Mesendoderm (in vitro differentiated cells): ENCODE data around the gene EGFLAM.

Experiments used
- DNase-seq: peaks from one replicate; pipeline ENCODE4 v3.0.0; 2013
- H2AK5ac ChIP-seq: 2 replicates; pipeline ENCODE4 v1.6.1; 2013; ENCODE audit warnings: low read length, inconsistent platforms
- H2BK120ac ChIP-seq: 2 replicates; pipeline ENCODE4 v1.6.1; 2013; ENCODE audit warnings: low read depth, mild to moderate bottlenecking, low read length, moderate library complexity, mixed read lengths
- H2BK15ac ChIP-seq: replicated peaks from 2 replicates; pipeline ENCODE4 v1.6.1; 2013; ENCODE audit warnings: low read depth, mild to moderate bottlenecking, moderate library complexity
- H2BK5ac ChIP-seq: 2 replicates; pipeline ENCODE4 v1.6.1; 2013; ENCODE audit warnings: low read length, inconsistent platforms
- H3K18ac ChIP-seq: 2 replicates; pipeline ENCODE4 v1.6.1; 2013; ENCODE audit warnings: mild to moderate bottlenecking, low read length, mixed read lengths
- H3K23ac ChIP-seq: one replicate; pipeline ENCODE4 v1.6.1; 2013; ENCODE audit warnings: low read length
- H3K27ac ChIP-seq: 2 replicates; pipeline ENCODE4 v1.5.1; 2013; ENCODE audit warnings: low read depth, mild to moderate bottlenecking, inconsistent platforms, low read length, moderate library complexity
- H3K27me3 ChIP-seq: 2 replicates; pipeline ENCODE4 v1.6.1; 2013; ENCODE audit warnings: low read length, control low read depth, mild to moderate bottlenecking, inconsistent platforms; ENCODE audit not compliant: insufficient read depth, poor library complexity
- H3K36me3 ChIP-seq: 2 replicates; pipeline ENCODE4 v1.6.1; 2013; ENCODE audit warnings: low read length, inconsistent platforms; ENCODE audit not compliant: control insufficient read depth, insufficient read depth
- H3K4ac ChIP-seq: one replicate; pipeline ENCODE4 v1.6.1; 2013; ENCODE audit warnings: low read depth, mild to moderate bottlenecking, low read length, moderate library complexity
- H3K4me1 ChIP-seq: 2 replicates; pipeline ENCODE4 v1.6.1; 2013; ENCODE audit warnings: low read depth, low read length, inconsistent platforms; ENCODE audit not compliant: control insufficient read depth
- H3K4me2 ChIP-seq: 2 replicates; pipeline ENCODE4 v1.6.1; 2013; ENCODE audit warnings: low read length
- H3K4me3 ChIP-seq: 2 replicates; pipeline ENCODE4 v1.5.1; 2013; ENCODE audit warnings: mild to moderate bottlenecking, low read length
- H3K56ac ChIP-seq: one replicate; pipeline ENCODE4 v1.6.1; 2013; ENCODE audit warnings: low read length
- H3K79me1 ChIP-seq: 2 replicates; pipeline ENCODE4 v1.6.1; 2013; ENCODE audit warnings: low read length, inconsistent platforms
- H3K79me2 ChIP-seq: 2 replicates; pipeline ENCODE4 v1.6.1; 2013; ENCODE audit warnings: mild to moderate bottlenecking, low read length; ENCODE audit not compliant: control insufficient read depth, insufficient read depth
- H3K9ac ChIP-seq: 2 replicates; pipeline ENCODE4 v1.6.1; 2013; ENCODE audit warnings: low read length, inconsistent platforms
- H4K5ac ChIP-seq: one replicate; pipeline ENCODE4 v1.6.1; 2013; ENCODE audit warnings: low read length
- H4K8ac ChIP-seq: one replicate; pipeline ENCODE4 v1.6.1; 2013; ENCODE audit warnings: low read depth, mild to moderate bottlenecking, control low read depth, low read length, moderate library complexity
- WGBS: extraction: QIAGEN DNeasy Blood & Tissue Kit; methylation state at CpG from one replicate; pipeline ENCODE4 v1.1.7; 2013; ENCODE audit warnings: low lambda C conversion rate, missing lambda C conversion rate; ENCODE audit not compliant: insufficient coverage; ENCODE audit errors: extremely low coverage; 5-methylcytosine and 5-hydroxymethylcytosine counted together

Gene EGFLAM

DNA sequence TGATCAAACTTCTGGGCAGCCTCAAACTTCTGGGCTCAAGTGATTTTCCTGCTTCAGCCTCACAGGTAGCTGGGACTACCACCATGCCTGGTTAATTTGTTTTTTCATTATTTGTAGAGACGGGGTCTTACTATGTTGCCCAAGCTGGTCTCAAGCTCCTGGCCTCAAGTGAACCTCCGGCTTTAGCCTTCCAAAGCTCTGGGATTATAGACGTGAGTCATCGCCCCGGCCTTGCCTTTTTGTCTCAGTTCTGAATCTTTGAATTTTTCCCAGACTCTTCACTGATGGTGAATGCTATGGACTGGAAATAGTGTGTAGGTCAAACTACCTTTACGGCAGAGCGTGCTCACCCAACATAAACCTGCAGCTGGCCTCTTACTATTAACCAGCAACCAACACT is 32.3 kb upstream of the EGFLAM start:
- no CpG with 5 or more reads among the region's 7 CpGs for WGBS

GRCh38 chr5:38228914-38229313 is 29.4 kb upstream of the EGFLAM start:
- no peaks in the 10 kb centered on the region for H3K79me1 ChIP-seq
- no peak overlapping the region for H2AK5ac ChIP-seq
- no peak overlapping the region for H3K56ac ChIP-seq
- H3K79me2 ChIP-seq, result no peaks in the 10 kb centered on the region
- H3K4me2 ChIP-seq, result no peak overlapping the region
- H3K23ac ChIP-seq, result no peak overlapping the region
- no peak overlapping the region for H3K4ac ChIP-seq
- H3K4me3 ChIP-seq, result no peak overlapping the region
- H4K5ac ChIP-seq, result no peak overlapping the region
- H2BK120ac ChIP-seq, result no peak overlapping the region
- H2BK15ac ChIP-seq, result no peak overlapping the region
- no peak overlapping the region for H3K9ac ChIP-seq
- H2BK5ac ChIP-seq, result no peak overlapping the region
- H3K27me3 ChIP-seq, result no peaks in the 10 kb centered on the region
- no CpG with 5 or more reads among the region's 6 CpGs for WGBS
- no peak overlapping the region for H3K18ac ChIP-seq
- no peak overlapping the region for H4K8ac ChIP-seq
- H3K36me3 ChIP-seq, result no peaks in the 10 kb centered on the region
- DNase-seq, result no peak
- no peak overlapping the region for H3K27ac ChIP-seq
- no peaks in the 10 kb centered on the region for H3K4me1 ChIP-seq

More for the DNA sequence above, 32.3 kb upstream of the EGFLAM start:
- Histone ChIP-seq H3K9ac (no peak overlapping the region), H2BK120ac (no peak overlapping the region), H3K4me3 (no peak overlapping the region), H2AK5ac (no peak overlapping the region), H3K27me3 (no peaks in the 10 kb centered on the region), H4K8ac (no peak overlapping the region), H3K27ac (no peak overlapping the region), H3K4ac (no peak overlapping the region), H3K79me2 (no peaks in the 10 kb centered on the region), H3K79me1 (no peaks in the 10 kb centered on the region), H3K56ac (no peak overlapping the region), H3K18ac (no peak overlapping the region), H3K23ac (no peak overlapping the region), H2BK15ac (no peak overlapping the region), H2BK5ac (no peak overlapping the region), H3K4me1 (no peaks in the 10 kb centered on the region), H3K36me3 (no peaks in the 10 kb centered on the region), H4K5ac (no peak overlapping the region), H3K4me2 (no peak overlapping the region)
- DNase-seq, result no peak

GRCh38 chr5:38234737-38235136 is 23.6 kb upstream of the EGFLAM start:
- Histone ChIP-seq H2BK15ac (no peak overlapping the region), H3K56ac (no peak overlapping the region), H3K23ac (no peak overlapping the region), H4K5ac (no peak overlapping the region), H2AK5ac (no peak overlapping the region), H3K36me3 (no peaks in the 10 kb centered on the region), H3K9ac (no peak overlapping the region), H3K4me3 (no peak overlapping the region), H3K79me2 (no peaks in the 10 kb centered on the region), H3K27me3 (no peaks in the 10 kb centered on the region), H3K27ac (no peak overlapping the region), H3K4ac (no peak overlapping the region), H3K79me1 (no peaks in the 10 kb centered on the region), H3K18ac (no peak overlapping the region), H3K4me1 (no peaks in the 10 kb centered on the region), H2BK5ac (no peak overlapping the region), H2BK120ac (no peak overlapping the region), H3K4me2 (no peak overlapping the region), H4K8ac (no peak overlapping the region)
- WGBS, result no CpG with 5 or more reads among the region's 4 CpGs
- DNase-seq, result no peak

GRCh38 chr5:38237681-38238080 is 20.7 kb upstream of the EGFLAM start:
- Histone ChIP-seq H3K4me2 (no peak overlapping the region), H3K79me1 (no peaks in the 10 kb centered on the region), H4K8ac (no peak overlapping the region), H3K9ac (no peak overlapping the region), H2AK5ac (no peak overlapping the region), H2BK120ac (no peak overlapping the region), H3K36me3 (no peaks in the 10 kb centered on the region), H3K27me3 (no peaks in the 10 kb centered on the region), H3K56ac (no peak overlapping the region), H3K79me2 (no peaks in the 10 kb centered on the region), H2BK5ac (no peak overlapping the region), H3K27ac (no peak overlapping the region), H3K18ac (no peak overlapping the region), H3K4me1 (no peaks in the 10 kb centered on the region), H3K23ac (no peak overlapping the region), H4K5ac (no peak overlapping the region), H3K4me3 (no peak overlapping the region), H3K4ac (no peak overlapping the region), H2BK15ac (no peak overlapping the region)
- no CpG with 5 or more reads among the region's 2 CpGs for WGBS
- no peak for DNase-seq

DNA sequence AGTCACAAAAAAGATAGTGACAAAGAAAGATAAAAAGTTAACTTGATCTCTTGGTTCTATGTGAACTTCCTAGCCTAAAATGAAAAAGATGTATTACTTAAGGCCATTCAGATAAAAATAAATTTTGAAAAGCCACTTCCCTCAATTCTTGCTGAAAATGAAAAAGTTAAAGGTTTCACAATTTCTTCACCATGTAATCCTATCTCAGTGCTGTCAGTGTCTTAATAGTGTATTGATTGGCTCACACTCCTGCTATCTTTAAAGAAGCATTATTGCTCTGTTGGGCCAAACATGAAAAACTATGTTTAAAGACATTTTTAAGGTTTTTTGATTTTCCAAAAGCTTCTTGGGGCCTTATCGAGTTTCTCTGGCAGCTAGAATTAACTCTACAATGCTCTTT is 18.1 kb upstream of the EGFLAM start:
- Histone ChIP-seq H3K79me1 (no peaks in the 10 kb centered on the region), H3K9ac (no peak overlapping the region), H2BK5ac (no peak overlapping the region), H3K27me3 (no peaks in the 10 kb centered on the region), H3K4ac (no peak overlapping the region), H4K8ac (no peak overlapping the region), H3K79me2 (no peaks in the 10 kb centered on the region), H3K4me1 (no peaks in the 10 kb centered on the region), H3K27ac (no peak overlapping the region), H2AK5ac (no peak overlapping the region), H4K5ac (no peak overlapping the region), H3K56ac (no peak overlapping the region), H3K18ac (no peak overlapping the region), H3K23ac (no peak overlapping the region), H3K36me3 (no peaks in the 10 kb centered on the region), H3K4me2 (no peak overlapping the region), H2BK120ac (no peak overlapping the region), H2BK15ac (no peak overlapping the region), H3K4me3 (no peak overlapping the region)
- no peak for DNase-seq
- no CpG with 5 or more reads among the region's 1 CpG for WGBS

- no CpG with 5 or more reads among the region's 5 CpGs for WGBS
- no peak overlapping the region for H4K8ac ChIP-seq
- no peak overlapping the region for H3K18ac ChIP-seq
- no peak for DNase-seq
- H3K23ac ChIP-seq, result no peak overlapping the region
- no peaks in the 10 kb centered on the region for H3K36me3 ChIP-seq
- no peak overlapping the region for H3K4ac ChIP-seq
- no peak overlapping the region for H3K27ac ChIP-seq
- no peak overlapping the region for H3K56ac ChIP-seq
- no peak overlapping the region for H2BK120ac ChIP-seq
- no peak overlapping the region for H4K5ac ChIP-seq
- no peak overlapping the region for H3K4me2 ChIP-seq
- no peak overlapping the region for H3K9ac ChIP-seq
- H3K27me3 ChIP-seq, result no peaks in the 10 kb centered on the region
- H3K4me3 ChIP-seq, result no peak overlapping the region
- no peaks in the 10 kb centered on the region for H3K79me1 ChIP-seq
- H2BK15ac ChIP-seq, result no peak overlapping the region
- H3K4me1 ChIP-seq, result no peaks in the 10 kb centered on the region
- H2AK5ac ChIP-seq, result no peak overlapping the region
- no peaks in the 10 kb centered on the region for H3K79me2 ChIP-seq
- H2BK5ac ChIP-seq, result no peak overlapping the region
Measured at GRCh38 chr5:38241655-38242054, 16.7 kb upstream of the EGFLAM start.
